SJCRH30 (cell line): ENCODE measurements around the gene SEL1L3. TPM values are rescaled to one million over a fixed set of nuclear protein-coding genes. Genes with fewer than 3 reads are reported as not detected.

Experiments used
- DNase-seq, 2 experiments: peaks; one replicate each; pipeline ENCODE4 v3.0.0-alpha.2; 2015 to 2020
- H3K27ac ChIP-seq: fragments of 250-450 bp; sonication (Bioruptor Pico); 2 replicates; pipeline ENCODE4 v1.5.1; 2020; ENCODE audit warnings: mild to moderate bottlenecking, moderate library complexity
- H3K27me3 ChIP-seq: fragments of 250-450 bp; sonication (Bioruptor Pico); 2 replicates; pipeline ENCODE4 v1.5.1; 2020; ENCODE audit warnings: mild to moderate bottlenecking, moderate library complexity
- H3K36me3 ChIP-seq: fragments of 250-450 bp; sonication (Bioruptor Pico); 2 replicates; pipeline ENCODE4 v1.5.1; 2020; ENCODE audit warnings: mild to moderate bottlenecking, moderate library complexity
- H3K4me1 ChIP-seq: fragments of 250-450 bp; sonication (Bioruptor Pico); 2 replicates; pipeline ENCODE4 v1.5.1; 2020; ENCODE audit warnings: mild to moderate bottlenecking, moderate library complexity
- H3K4me3 ChIP-seq: fragments of 250-450 bp; sonication (Bioruptor Pico); 2 replicates; pipeline ENCODE4 v1.5.1; 2020; ENCODE audit warnings: mild to moderate bottlenecking, moderate library complexity
- H3K9me3 ChIP-seq: fragments of 250-450 bp; sonication (Bioruptor Pico); replicated peaks from 2 replicates; pipeline ENCODE4 v1.5.1; 2020; ENCODE audit warnings: mild to moderate bottlenecking, moderate library complexity
- total RNA-seq: library from RNA; depleted of rRNA; stranded (reverse); fragments of >200 nt; shearing (Covaris generic); gene quantifications from 2 replicates; pipeline ENCODE4 v1.2.3, GENCODE V29; 2014

The SEL1L3 gene
- total RNA-seq, 1 experiment from 2014 or later: 52.3 TPM

DNA sequence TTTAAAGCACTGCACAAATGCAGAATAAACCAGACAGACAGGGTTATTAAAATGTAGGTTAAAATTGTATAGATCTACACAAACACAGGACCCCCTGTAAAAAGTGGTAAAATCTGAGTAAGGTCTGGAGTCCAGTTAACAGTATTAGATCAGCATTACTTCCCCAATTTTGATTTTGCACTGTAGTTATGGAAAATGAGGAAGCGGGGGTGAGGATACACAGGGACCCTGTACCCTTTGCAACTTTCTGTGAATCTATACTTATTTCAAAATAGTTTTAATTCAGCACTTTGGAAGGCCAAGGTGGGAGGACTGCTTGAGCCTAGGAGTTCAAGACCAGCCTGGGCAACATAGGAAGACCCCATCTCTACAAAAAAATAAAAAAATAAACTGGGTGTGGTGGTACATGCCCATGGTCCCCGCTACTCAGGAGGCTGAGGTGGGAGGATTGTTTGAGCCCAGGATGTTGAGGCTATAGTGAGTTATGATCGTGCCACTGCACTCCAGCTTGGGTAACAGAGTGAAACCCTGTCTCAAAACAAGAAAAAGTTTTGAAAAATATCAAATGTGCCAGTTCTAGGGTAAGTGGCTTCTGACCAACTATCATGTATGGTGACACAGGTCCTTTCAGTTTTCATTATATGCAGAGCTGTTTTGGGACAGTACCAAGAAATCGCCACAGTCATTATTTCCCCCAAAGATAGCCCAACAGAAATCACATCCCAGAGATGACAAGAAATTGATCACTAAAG, 17.7 kb downstream of the SEL1L3 start:
- Histone ChIP-seq H3K9me3 (no peaks in the 10 kb centered on the region), H3K4me1 (no peaks in the 10 kb centered on the region), H3K36me3 (peaks cover 28% of the 10 kb centered on the region), H3K4me3 (no peak overlapping the region), H3K27me3 (no peaks in the 10 kb centered on the region), H3K27ac (no peak overlapping the region)
- no peak for DNase-seq

DNA sequence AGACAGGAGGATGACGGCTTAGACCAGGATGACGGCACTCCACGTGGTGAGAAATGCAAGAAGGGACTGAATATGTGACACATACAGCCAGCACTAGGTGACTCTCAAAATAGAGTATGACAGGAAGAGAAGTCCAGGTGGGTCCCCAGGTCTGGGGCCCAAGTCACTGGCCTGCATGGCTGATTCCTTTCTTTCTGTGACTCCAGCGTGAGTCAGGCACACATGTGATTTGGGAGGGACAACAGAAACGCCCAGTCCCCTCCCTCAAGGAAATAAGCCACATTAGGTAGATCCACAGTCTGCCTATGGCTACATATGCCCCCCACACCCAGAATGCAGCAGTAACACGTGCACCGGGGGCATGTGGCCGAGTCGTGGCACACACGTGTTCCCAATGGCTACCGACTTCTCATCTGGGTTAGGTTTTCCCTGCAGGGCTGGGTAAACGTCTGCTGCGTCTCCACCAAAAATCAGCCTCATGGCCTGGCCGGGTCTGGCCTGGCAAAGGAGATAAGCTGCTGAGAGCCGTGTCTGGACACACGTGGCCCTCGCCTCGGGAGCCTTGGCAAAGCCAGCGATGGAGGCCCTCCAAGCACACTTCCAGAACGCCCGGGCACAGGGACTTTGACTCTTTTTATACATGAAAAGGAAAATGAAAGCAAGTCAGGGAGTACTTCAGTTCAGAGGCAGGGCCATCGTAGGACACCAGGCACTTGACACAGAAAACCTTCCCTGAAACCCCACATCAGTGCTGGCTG, 19.3 kb downstream of the SEL1L3 start:
- Histone ChIP-seq H3K4me1 (no peaks in the 10 kb centered on the region), H3K4me3 (no peak overlapping the region), H3K27me3 (no peaks in the 10 kb centered on the region), H3K9me3 (no peaks in the 10 kb centered on the region), H3K36me3 (peaks cover 31% of the 10 kb centered on the region), H3K27ac (no peak overlapping the region)
- no peak for DNase-seq

DNA sequence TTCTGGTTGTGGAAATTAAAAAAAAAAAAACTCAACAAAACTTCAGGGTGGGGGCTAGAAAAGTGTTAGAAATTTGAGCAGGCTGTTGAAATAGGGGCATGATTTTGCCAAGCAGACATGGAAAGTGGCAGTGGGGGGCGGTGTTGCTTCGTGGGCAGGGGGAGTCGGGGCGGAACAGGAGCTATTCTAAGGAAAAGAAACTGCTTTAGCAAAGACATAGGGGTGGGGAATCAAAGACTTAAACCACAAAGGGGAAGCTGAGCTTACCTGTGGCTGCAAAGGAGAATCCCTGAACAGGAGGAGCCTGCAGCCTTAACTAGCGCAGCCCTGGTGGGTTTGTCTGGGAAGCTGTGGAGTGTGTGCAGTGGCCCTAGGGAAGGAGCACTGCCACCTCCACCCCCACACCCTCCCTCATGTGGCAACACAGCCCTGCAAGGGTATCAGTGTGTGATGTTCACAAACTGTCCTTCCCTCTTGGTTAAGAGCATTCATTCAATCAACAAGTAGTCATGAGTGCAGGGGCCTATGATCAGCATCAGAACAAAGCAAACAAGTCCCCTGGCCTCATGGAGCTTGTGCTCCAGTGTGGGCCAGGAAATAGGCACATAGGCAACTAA, 20.5 kb downstream of the SEL1L3 start:
- no peaks in the 10 kb centered on the region for H3K9me3 ChIP-seq
- no peak overlapping the region for H3K27ac ChIP-seq
- no peak for DNase-seq
- H3K4me3 ChIP-seq: no peak overlapping the region
- no peaks in the 10 kb centered on the region for H3K27me3 ChIP-seq
- no peaks in the 10 kb centered on the region for H3K4me1 ChIP-seq
- H3K36me3 ChIP-seq: peaks cover 30% of the 10 kb centered on the region

DNA sequence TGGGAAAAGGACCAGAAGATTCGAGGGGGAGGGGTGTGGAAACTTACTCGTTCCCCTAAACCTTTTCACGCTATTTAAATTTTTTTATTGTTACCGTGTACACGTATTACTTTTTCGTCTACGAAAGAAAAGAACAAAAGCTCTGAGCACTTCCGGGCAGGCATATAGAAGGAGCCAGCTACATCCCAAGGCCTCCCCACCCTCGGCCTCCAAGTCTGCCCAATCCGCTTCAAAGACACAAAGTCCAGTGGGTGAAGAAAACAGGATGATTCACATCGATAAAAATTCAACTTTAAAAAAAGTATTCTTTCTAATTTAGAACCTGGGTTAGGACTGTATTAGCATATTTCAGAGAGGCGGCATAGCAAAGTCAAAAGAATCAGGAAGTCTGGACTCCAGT, 23.1 kb downstream of the SEL1L3 start:
- no peak overlapping the region for H3K4me3 ChIP-seq

DNA sequence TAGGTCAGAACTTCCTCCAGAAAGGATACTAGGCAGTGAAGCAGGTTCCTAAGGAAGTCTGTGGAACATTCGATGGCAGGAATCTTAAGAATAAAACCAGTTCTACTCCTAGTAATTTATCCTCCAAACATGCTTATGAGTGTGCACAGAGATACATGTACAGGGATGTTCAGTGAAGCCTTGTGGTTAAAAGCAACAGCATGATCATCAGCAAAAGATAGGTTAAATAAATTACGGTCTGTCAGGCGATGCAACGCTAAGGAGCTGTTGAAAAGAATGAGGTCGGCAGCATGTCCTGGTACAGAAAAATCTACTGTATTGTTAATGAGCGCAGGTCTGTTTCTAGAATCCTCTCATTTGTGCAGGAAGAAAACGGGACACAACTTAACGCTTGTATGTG, 23.6 kb downstream of the SEL1L3 start:
- Histone ChIP-seq H3K27me3 (no peaks in the 10 kb centered on the region), H3K9me3 (no peaks in the 10 kb centered on the region), H3K27ac (no peak overlapping the region), H3K4me3 (no peak overlapping the region), H3K36me3 (peaks cover 16% of the 10 kb centered on the region), H3K4me1 (no peaks in the 10 kb centered on the region)
- DNase-seq: no peak

More for the DNA sequence above, 23.1 kb downstream of the SEL1L3 start:
- no peak overlapping the region for H3K27ac ChIP-seq
- DNase-seq: no peak
- no peaks in the 10 kb centered on the region for H3K27me3 ChIP-seq
- peaks cover 14% of the 10 kb centered on the region for H3K36me3 ChIP-seq
- H3K4me1 ChIP-seq: no peaks in the 10 kb centered on the region
- H3K9me3 ChIP-seq: no peaks in the 10 kb centered on the region

DNA sequence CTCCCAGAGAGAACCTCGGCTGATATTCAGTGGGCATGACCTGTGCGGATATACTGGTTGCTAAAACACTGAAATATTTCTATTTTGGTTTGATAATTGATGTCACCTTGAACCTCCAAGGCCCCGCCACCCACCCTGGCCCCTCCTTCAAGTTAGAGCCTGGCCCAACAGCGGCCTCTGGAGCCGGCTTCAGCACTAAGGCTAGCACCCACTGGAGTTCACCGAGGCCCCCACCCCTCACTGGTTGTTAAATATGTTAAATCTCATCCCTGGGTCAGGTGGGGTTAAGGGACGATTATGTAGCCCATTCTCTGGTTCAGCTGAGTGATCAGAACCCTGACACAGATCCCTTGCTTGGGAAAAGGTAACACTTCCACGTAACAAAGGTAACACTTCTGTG, 24.3 kb downstream of the SEL1L3 start:
- no peak overlapping the region for H3K27ac ChIP-seq
- H3K4me1 ChIP-seq: no peaks in the 10 kb centered on the region
- no peaks in the 10 kb centered on the region for H3K27me3 ChIP-seq
- H3K36me3 ChIP-seq: peaks cover 18% of the 10 kb centered on the region
- H3K9me3 ChIP-seq: no peaks in the 10 kb centered on the region; the same call in 1 of the 2 replicates
- no peak overlapping the region for H3K4me3 ChIP-seq
- DNase-seq: no peak

DNA sequence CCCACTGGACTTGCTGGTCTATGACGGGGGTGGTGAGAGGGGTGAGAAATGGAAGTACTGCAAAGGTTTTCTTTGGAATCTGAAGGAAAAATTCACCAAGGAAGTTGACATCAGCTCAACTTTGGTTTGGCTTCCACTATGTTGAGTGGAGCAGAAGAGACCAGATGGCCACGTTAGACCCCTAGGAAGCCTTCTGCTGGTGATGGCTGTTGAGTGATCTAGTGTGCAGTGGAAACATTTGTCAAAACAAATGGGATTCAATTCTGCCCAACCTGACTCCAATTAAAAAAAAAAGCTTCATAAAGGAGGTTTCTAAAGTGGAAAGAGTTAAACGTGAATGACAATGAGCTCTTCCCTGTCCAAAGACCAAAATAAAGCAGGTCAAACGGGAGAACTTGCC, 25.7 kb downstream of the SEL1L3 start:
- no peak for DNase-seq
- H3K36me3 ChIP-seq: peaks cover 27% of the 10 kb centered on the region

DNA sequence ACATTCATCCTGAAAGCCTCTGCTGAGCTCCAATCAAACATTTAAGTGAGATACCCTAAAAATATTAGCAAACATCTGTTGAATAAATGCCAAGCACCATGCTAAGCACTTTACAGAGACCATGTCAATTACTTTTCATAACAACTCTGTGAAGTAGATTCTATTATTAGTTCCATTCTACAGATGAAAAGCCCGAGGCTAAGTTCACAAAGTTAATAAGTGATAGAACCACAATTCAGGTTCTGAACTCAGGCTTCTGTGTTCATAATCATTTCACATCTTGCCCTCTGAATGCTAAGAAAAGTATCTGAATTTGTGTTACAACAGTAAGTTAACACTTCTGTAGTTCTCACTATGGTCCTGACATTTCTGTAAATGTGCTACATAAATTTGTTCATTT, 27.4 kb downstream of the SEL1L3 start:
- no peak for DNase-seq
- Histone ChIP-seq H3K36me3 (peaks cover 27% of the 10 kb centered on the region), H3K4me1 (no peaks in the 10 kb centered on the region), H3K4me3 (no peak overlapping the region), H3K27ac (no peak overlapping the region), H3K9me3 (no peaks in the 10 kb centered on the region; the same call in 1 of the 2 replicates), H3K27me3 (no peaks in the 10 kb centered on the region)

More for the DNA sequence above, 25.7 kb downstream of the SEL1L3 start:
- H3K4me3 ChIP-seq: no peak overlapping the region
- H3K27ac ChIP-seq: no peak overlapping the region
- H3K4me1 ChIP-seq: no peaks in the 10 kb centered on the region
- no peaks in the 10 kb centered on the region for H3K27me3 ChIP-seq
- H3K9me3 ChIP-seq: no peaks in the 10 kb centered on the region; the same call in 1 of the 2 replicates

DNA sequence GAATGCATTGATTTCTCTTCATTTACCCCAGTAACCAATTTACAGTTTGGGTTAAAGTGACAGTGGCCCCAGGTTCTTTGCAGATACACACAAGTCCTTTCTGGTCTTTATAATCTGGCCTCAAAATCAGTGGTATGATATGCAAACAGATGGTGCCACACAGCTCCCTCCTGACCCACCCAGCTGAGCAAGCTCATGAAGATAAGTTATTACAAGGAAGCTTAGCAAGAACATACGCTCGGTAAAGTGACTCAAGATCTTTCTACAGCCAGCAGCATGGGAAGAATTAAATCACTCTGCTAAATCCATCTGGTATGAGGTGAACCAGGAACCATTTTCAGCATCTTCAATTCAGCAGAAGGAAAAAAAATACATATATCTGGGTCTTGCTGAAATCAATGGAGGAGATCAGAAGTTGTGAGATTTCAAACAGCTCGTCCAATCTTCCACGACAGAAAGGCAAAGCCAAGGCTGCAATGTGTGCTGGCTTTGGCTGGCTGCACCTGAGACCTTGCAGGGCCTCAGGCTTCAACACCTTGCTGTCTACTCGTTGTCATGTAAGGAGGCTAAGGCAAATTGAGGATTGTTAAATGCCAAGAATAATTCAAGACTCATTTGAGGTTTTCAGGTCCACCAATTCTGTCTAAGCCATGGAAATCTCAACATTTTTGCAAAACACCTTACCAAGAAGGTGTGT, 28.2 kb downstream of the SEL1L3 start:
- no peak overlapping the region for H3K27ac ChIP-seq
- DNase-seq: no peak
- no peaks in the 10 kb centered on the region for H3K4me1 ChIP-seq
- no peaks in the 10 kb centered on the region for H3K27me3 ChIP-seq
- no peaks in the 10 kb centered on the region; the same call in 1 of the 2 replicates for H3K9me3 ChIP-seq
- H3K4me3 ChIP-seq: no peak overlapping the region
- peaks cover 30% of the 10 kb centered on the region for H3K36me3 ChIP-seq

DNA sequence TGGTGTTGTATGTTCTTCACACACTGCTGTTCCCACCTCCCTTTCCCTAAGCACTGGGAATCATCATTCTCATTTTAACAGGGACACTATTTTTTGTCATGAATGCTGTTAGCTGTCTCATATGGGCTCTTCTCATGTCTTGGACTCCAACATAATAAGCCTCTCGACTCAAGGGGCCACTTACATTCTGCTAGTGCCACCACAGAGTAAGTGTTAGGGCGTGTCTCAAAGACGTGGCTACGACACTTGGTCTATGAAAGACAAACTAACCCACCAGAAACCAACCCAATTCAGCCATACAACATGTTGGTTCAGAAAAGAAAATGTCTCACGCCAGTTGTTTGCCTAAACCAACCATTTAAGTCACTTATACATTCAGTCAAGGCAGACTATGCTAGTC, 32.2 kb downstream of the SEL1L3 start:
- H3K36me3 ChIP-seq: peaks cover 30% of the 10 kb centered on the region
- no peak overlapping the region for H3K27ac ChIP-seq
- DNase-seq: no peak

DNA sequence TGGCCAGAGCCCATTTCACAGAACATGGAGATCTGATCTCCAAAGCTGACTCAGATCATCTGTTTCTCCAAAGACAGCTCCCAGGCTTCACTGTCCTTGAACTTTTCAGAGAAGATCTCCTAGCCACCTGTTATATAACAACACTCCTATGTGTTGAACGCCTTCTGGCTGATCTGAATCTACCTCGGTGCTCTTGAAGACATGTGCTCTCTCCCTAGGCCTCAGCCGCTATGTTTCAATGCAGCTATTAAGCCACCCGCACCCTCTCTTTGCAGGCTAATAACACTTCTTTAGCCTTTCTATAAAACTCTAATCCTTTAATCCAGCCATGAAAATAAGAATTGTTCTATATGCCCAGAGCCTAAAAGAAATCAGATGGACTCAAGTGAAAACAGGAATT, 34.9 kb downstream of the SEL1L3 start:
- Histone ChIP-seq H3K27me3 (no peaks in the 10 kb centered on the region), H3K27ac (no peak overlapping the region), H3K4me3 (no peak overlapping the region), H3K9me3 (no peaks in the 10 kb centered on the region), H3K36me3 (peaks cover 16% of the 10 kb centered on the region), H3K4me1 (peaks cover 9% of the 10 kb centered on the region)
- no peak for DNase-seq

More for the DNA sequence above, 32.2 kb downstream of the SEL1L3 start:
- peaks cover 9% of the 10 kb centered on the region for H3K4me1 ChIP-seq
- no peak overlapping the region for H3K4me3 ChIP-seq
- H3K9me3 ChIP-seq: no peaks in the 10 kb centered on the region; the same call in 1 of the 2 replicates
- H3K27me3 ChIP-seq: no peaks in the 10 kb centered on the region

DNA sequence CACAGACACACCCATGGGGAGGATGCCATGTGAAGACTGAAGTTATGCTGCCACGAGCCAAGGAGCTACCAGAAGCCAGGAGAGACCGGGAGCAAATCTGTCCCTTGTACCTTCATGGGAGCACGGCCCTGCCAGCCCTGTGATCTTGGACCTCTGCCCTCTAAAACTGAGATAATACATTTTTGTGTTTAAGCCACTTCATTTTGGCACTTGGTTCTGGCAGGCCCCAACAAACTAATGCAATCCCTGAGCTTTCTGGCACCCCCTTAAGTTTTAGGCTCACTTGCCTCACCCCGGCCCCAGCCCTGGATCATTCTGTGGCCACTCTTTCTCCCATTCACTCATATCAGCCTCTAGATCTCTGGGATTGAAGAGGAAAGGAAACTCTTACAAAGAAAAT, 35.4 kb downstream of the SEL1L3 start:
- Histone ChIP-seq H3K9me3 (no peaks in the 10 kb centered on the region), H3K27ac (no peak overlapping the region), H3K4me3 (no peak overlapping the region), H3K36me3 (peaks cover 14% of the 10 kb centered on the region), H3K27me3 (no peaks in the 10 kb centered on the region), H3K4me1 (peaks cover 9% of the 10 kb centered on the region)
- no peak for DNase-seq

DNA sequence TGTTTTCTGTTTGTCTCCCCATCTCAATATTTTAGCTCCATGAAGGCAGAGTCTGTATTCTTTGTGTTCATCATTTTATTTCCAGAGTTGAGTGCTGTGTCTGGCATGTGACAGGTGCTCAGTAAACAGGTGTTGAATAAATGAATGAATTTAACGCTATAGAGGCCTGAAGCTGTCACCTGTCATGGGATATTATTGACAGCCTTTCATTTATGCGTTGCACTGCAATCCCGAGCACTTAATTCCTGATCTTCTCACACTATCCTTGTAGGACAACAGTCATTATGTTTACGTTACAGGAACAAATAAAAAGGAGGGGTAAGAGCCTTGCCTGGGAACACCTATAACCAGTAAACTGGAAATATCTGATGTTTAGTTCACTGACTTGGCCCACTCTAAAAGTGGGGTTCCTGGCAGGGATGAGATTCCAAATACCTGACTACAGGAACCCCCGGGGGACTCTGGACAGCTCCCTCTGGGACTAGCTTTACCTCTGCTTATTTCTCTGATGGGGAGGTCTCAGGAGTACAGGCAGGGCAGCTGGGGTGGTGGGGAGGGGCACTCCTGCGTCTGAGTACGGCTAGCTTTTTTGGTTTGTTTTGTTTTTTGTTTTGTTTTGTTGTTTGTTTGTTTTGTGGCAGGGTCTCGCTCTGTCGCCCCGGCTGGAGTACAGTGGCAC, 36.6 kb downstream of the SEL1L3 start:
- Histone ChIP-seq H3K27ac (peak overlapping the region; percentile 11; the same call in 1 of the 2 replicates), H3K4me3 (no peak overlapping the region), H3K9me3 (no peaks in the 10 kb centered on the region), H3K27me3 (no peaks in the 10 kb centered on the region), H3K4me1 (peaks cover 9% of the 10 kb centered on the region), H3K36me3 (peaks cover 12% of the 10 kb centered on the region)
- DNase-seq: peak in 1 of 2 experiments; percentile 41

DNA sequence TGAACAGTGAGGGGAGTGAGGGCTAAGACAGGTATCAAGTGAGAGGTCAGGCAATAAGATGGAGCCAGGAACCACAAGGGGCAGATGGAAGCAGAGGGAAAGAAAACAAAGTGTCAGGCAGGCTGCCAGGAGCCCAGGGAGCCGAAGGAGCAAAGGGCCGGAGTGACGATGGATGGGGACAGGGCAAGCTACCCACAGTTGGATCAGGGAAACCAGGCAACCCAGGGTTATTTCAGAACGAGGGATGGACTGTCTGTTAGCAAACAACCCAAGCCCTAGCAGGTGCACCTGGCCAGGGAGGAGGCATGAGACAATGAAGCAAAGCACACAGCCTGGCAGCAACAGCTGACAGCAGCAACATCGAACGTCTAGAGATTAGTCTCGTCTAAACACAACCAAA, 39.2 kb downstream of the SEL1L3 start:
- Histone ChIP-seq H3K9me3 (no peaks in the 10 kb centered on the region), H3K27ac (no peak overlapping the region), H3K4me1 (peaks cover 13% of the 10 kb centered on the region), H3K4me3 (no peak overlapping the region), H3K27me3 (no peaks in the 10 kb centered on the region), H3K36me3 (peaks cover 15% of the 10 kb centered on the region)
- DNase-seq: peak in 1 of 2 experiments; percentile 30
